Adrenal gland (tissue), 19 donors: ENCODE data around the gene MAGEA1. TPM values are rescaled to one million over a fixed set of nuclear protein-coding genes. Genes with fewer than 3 reads are reported as not detected.
"Not testable (repeated sequence)": the region's sequence is repeated elsewhere in the genome, so short reads cannot be mapped to it uniquely, and the experiment has no call there.

Experiments
- DNase-seq, 7 donors: peaks; one replicate each; pipeline ENCODE4 v3.0.0-alpha.2; 2019 to 2020
- H3K27ac ChIP-seq, 5 donors: fragments of 200-600 bp; sonication (generic) in 4 of 5; 1 replicate in 3 of 5; 2 replicates in 2 of 5; pipeline versions ENCODE4 v1.5.1 to v1.8.0; 2016 to 2020; ENCODE audit warnings: mild to moderate bottlenecking in 1 of 5
- H3K27me3 ChIP-seq: fragments of 200-600 bp; 2 replicates; pipeline ENCODE4 v1.8.0; 2021
- H3K36me3 ChIP-seq, 2 donors: fragments of 200-600 bp; replicated peaks in 1 of 2; 1 replicate in 1 of 2; 2 replicates in 1 of 2; pipeline versions ENCODE4 v1.5.1 to v1.8.0; 2018 to 2022
- H3K4me1 ChIP-seq, 2 donors: fragments of 200-600 bp; replicated peaks in 1 of 2; 1 replicate in 1 of 2; 2 replicates in 1 of 2; pipeline versions ENCODE4 v1.5.1 to v1.8.0; 2018 to 2021
- H3K4me3 ChIP-seq, 4 donors: fragments of 200-600 bp; sonication (generic) in 3 of 4; one replicate each; pipeline ENCODE4 v1.5.1; 2016 to 2018
- H3K9me3 ChIP-seq, 3 donors: fragments of 200-600 bp; sonication (generic) in 1 of 3; replicated peaks in 1 of 3; 1 replicate in 2 of 3; 2 replicates in 1 of 3; pipeline versions ENCODE4 v1.5.1 to v1.8.0; 2016 to 2021
- POLR2A ChIP-seq, 2 donors: fragments of 450-650 bp; IDR thresholded peaks; one replicate each; pipeline ENCODE4 v1.6.1; 2017; ENCODE audit warnings: antibody characterized with exemption in 2 of 2, mild to moderate bottlenecking in 2 of 2, moderate library complexity in 1 of 2
- WGBS, 4 donors: extraction: QIAGEN DNeasy Blood & Tissue Kit in 2 of 4; methylation state at CpG; one replicate each; pipeline versions ENCODE4 v1.1.5 to v1.1.7; 2013 to 2017; 5-methylcytosine and 5-hydroxymethylcytosine counted together
- intact Hi-C, 2 donors: fragments of 100-400 bp; cut with DNase I; formaldehyde crosslinking; loops; one replicate each; pipeline versions ENCODE4 v1.14.1 to v1.15.0; 2022 to 2023
- long read RNA-seq, 10 donors: library from polyadenylated mRNA in 3 of 10; unstranded in 2 of 10; stranded (forward) in 1 of 10; transcript quantifications; one replicate each; pipeline ENCODE4 v2.0.0 and lab custom pipeline, GENCODE V29; 2021 to 2026
- polyA plus RNA-seq, 3 donors: library from polyadenylated mRNA; stranded (reverse); fragments of 200-250 nt in 2 of 3; fragments of 350-450 nt in 1 of 3; fragmentation: Illumina TruSeq in 1 of 3; extraction: RNeasy Lipid Tissue Mini Kit (QIAGEN cat#74804) in 1 of 3; gene quantifications; one replicate each; pipeline ENCODE4 v1.2.3, GENCODE V29; 2013 to 2014
- total RNA-seq, 9 donors: library from RNA; depleted of rRNA in 4 of 9; stranded (reverse); fragments of >200 nt in 4 of 9; fragments of 120-200 nt in 1 of 9; fragmentation: NEBNext Ultra II Directional in 1 of 9; extraction: Animal tissue kit (Norgen Biotek cat#: 25700) in 1 of 9; gene quantifications; one replicate each; pipeline versions ENCODE4 v1.1.0 to v1.2.4, GENCODE V29; 2013 to 2023
- TF ChIP-seq, protein P1 (sequence below), 6 experiments: fragments of 450-650 bp in 4 of 6; fragments of 200-600 bp in 2 of 6; sonication (generic) in 1 of 6; IDR thresholded peaks; 1 replicate in 5 of 6; 2 replicates in 1 of 6; pipeline versions ENCODE4 v1.5.1 to v1.8.0; 2016 to 2021; ENCODE audit warnings: antibody characterized with exemption in 6 of 6, mild to moderate bottlenecking in 2 of 6, moderate library complexity in 1 of 6
- donor health status: healthy with polysubstance abuse.
- donor health status: Bipolar disorder and iron deficiency.
- donor health status: DM: yes; HTN: yes; CAD: no.
- donor health status: DM: no; HTN: no; CAD: no.
- donor health status: DM: no; HTN: no; CAD: no.
- donor health status: DM: yes; HTN: yes; CAD: no.

The MAGEA1 gene, protein sequence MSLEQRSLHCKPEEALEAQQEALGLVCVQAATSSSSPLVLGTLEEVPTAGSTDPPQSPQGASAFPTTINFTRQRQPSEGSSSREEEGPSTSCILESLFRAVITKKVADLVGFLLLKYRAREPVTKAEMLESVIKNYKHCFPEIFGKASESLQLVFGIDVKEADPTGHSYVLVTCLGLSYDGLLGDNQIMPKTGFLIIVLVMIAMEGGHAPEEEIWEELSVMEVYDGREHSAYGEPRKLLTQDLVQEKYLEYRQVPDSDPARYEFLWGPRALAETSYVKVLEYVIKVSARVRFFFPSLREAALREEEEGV
- not detected for total RNA-seq
- not detected for polyA plus RNA-seq
- long read RNA-seq, donor 1, result 0 reads
- long read RNA-seq, donor 2, result 0 reads
- long read RNA-seq, donor 3, result 0 reads
- long read RNA-seq, donor 4, result 0 reads
- long read RNA-seq, donor 5, result 0 reads
- long read RNA-seq, donor 6, result 0 reads
- long read RNA-seq, donor 7, result 0 reads
- long read RNA-seq, donor 8, result 0 reads
- long read RNA-seq, donor 9, result 0 reads
- long read RNA-seq, donor 10, result 0 reads

DNA sequence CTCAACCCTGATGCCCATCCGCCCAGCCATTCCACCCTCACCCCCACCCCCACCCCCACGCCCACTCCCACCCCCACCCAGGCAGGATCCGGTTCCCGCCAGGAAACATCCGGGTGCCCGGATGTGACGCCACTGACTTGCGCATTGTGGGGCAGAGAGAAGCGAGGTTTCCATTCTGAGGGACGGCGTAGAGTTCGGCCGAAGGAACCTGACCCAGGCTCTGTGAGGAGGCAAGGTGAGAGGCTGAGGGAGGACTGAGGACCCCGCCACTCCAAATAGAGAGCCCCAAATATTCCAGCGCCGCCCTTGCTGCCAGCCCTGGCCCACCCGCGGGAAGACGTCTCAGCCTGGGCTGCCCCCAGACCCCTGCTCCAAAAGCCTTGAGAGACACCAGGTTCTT, at the start of gene MAGEA1:
Gene MAGEA1, plus strand, starts transcription at position 154 of the 400 bp plus-strand sequence. CDS start 3,106 bp downstream, outside the sequence.
- H3K36me3 ChIP-seq, result no peaks in the 10 kb centered on the region
- TF ChIP-seq, protein P1, sequence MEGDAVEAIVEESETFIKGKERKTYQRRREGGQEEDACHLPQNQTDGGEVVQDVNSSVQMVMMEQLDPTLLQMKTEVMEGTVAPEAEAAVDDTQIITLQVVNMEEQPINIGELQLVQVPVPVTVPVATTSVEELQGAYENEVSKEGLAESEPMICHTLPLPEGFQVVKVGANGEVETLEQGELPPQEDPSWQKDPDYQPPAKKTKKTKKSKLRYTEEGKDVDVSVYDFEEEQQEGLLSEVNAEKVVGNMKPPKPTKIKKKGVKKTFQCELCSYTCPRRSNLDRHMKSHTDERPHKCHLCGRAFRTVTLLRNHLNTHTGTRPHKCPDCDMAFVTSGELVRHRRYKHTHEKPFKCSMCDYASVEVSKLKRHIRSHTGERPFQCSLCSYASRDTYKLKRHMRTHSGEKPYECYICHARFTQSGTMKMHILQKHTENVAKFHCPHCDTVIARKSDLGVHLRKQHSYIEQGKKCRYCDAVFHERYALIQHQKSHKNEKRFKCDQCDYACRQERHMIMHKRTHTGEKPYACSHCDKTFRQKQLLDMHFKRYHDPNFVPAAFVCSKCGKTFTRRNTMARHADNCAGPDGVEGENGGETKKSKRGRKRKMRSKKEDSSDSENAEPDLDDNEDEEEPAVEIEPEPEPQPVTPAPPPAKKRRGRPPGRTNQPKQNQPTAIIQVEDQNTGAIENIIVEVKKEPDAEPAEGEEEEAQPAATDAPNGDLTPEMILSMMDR (IDR thresholded peaks at IDR 0.05), result no peak
- TF ChIP-seq POLR2A (IDR thresholded peaks at IDR 0.05), result no peak
- intact Hi-C loops, result no loop called here
- WGBS, 4 donors, result 92 to 96% (median 92%) methylated on average over 5 to 19 of the region's 19 CpGs; no CpG with 5 or more reads in 1 of the 4 donors
- H3K4me3 ChIP-seq, result no peak within 1 kb of the TSS
- no peaks in the 10 kb centered on the region for H3K4me1 ChIP-seq
- H3K27me3 ChIP-seq, result no peaks in the 10 kb centered on the region
- H3K27ac ChIP-seq, result no peak within 1 kb of the TSS
- no peak for DNase-seq
- H3K9me3 ChIP-seq, result no peaks in the 10 kb centered on the region

DNA sequence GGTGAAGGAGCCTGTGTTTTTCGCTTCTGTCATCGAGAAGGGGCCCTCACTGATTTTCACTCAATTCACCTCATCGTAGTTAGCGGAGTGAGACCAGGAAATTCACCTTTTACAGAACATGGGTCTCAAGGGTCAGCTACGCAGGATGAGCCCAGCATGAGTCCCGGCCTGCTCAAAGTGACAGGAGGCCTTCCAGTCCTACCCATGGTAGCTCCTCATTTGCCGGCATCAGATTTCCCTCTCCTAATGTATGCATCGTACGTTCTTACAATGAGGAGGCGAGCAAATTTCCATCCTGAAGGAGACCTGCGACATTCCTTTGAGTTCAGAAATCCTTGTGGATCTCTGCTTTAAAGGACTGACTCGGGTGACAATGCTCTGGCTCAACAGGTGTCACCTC, 46.2 kb upstream of the MAGEA1 start:
- DNase-seq, H3K9me3 ChIP-seq, H3K4me1 ChIP-seq, intact Hi-C loops, H3K4me3 ChIP-seq, H3K27me3 ChIP-seq, H3K36me3 ChIP-seq, H3K27ac ChIP-seq: not testable (repeated sequence)
- no CpG with 5 or more reads among the region's 12 CpGs for WGBS, 4 donors

DNA sequence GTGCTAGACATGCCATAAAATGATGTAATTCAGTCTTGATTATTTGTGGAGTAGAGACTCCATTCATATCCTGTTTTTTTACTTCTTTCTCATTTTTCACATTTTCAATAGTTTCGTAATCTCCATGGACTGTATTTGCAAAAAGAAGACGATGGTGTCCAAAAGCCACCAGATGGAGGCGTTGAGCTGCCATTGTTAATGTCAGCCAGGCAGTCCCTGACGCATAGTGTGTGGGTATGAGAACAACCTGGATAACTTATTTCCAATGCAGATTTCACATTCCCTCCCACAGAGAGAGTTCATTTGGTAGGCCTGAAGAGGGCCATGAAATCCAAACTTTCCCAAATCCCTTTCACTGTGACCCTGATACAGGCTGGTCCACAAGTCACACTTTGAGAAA, 40.0 kb upstream of the MAGEA1 start:
- intact Hi-C loops, result not testable (repeated sequence)
- no CpG with 5 or more reads among the region's 4 CpGs for WGBS, 4 donors

DNA sequence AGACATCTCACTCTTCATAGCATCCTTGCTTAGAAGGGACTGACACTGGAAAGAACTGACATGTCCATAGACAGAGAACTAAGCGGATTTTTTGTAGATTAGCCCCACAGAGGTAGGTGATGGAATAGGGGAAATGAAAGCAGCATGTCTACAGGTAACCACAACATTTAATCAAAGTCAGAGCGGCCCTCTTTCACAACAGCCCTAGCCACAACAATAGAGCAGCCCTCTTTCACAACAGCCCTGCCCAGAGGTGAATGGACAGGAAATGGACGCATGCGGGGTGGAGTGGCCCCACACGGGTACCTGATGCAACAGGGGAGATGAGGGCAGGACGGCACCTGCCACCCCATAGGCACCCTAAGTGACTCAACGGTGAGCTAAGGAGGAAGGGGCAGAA, 32.8 kb upstream of the MAGEA1 start:
- H3K4me1 ChIP-seq, H3K9me3 ChIP-seq, DNase-seq, H3K4me3 ChIP-seq, intact Hi-C loops, H3K36me3 ChIP-seq, H3K27ac ChIP-seq, H3K27me3 ChIP-seq: not testable (repeated sequence)
- 46 to 67% methylated on average over 1 of the region's 7 CpGs; no CpG with 5 or more reads in 2 of the 4 donors for WGBS, 4 donors

More for the DNA sequence above, 40.0 kb upstream of the MAGEA1 start:
- H3K36me3 ChIP-seq, DNase-seq, H3K4me1 ChIP-seq, H3K4me3 ChIP-seq, H3K9me3 ChIP-seq, H3K27ac ChIP-seq, H3K27me3 ChIP-seq: not testable (repeated sequence)

DNA sequence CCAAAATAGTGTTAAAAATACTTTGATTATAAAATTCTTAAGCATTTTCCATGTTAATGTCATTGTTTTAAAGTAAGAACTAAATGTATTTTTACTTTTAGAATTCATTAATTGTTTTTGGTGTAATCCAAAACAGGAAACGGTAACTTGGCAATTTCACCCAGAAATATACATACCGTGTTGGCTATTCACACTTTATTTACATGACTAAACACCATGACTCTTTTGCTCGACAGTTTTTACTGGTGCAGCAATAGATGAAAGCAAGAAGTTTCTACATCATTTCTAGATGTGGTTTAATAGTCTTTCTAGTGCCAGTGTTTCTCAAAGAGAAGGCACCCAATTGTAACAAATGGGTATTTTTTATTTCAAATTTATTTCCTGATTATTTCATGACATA, 25.6 kb upstream of the MAGEA1 start:
- Histone ChIP-seq H3K27ac (no peak overlapping the region), H3K27me3 (peaks cover 28% of the 10 kb centered on the region), H3K4me3 (no peak overlapping the region), H3K9me3 (no peaks in the 10 kb centered on the region), H3K4me1 (no peaks in the 10 kb centered on the region), H3K36me3 (no peaks in the 10 kb centered on the region)
- no peak for DNase-seq
- intact Hi-C loops, result no loop called here
- 71 to 84% (median 75%) methylated on average over 3 of the region's 3 CpGs for WGBS, 4 donors
- TF ChIP-seq, protein P1 (IDR thresholded peaks at IDR 0.05), result no peak
- TF ChIP-seq POLR2A (IDR thresholded peaks at IDR 0.05), result no peak

DNA sequence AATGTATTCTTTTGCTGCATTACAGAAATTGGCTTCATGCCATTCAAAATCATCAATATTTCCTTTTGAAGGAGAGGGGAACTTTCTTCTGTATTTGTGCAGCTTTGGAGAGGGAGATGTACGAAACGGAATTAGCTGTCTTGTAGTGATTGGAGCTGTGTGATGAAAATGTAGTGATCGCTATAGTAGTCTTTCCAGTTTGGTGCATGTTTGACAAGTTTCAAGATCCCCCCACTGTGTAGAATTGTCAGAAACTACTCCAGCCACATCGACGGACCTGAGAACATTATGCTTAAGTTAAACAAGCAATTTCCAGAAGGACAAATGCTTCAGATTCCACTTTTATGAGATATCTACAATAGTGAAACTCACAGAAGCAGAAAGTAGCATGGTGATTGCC, 21.6 kb upstream of the MAGEA1 start:
- no peaks in the 10 kb centered on the region for H3K4me1 ChIP-seq
- WGBS, 4 donors, result 63 to 78% (median 70%) methylated on average over 5 of the region's 5 CpGs
- no peak overlapping the region for H3K27ac ChIP-seq
- no peaks in the 10 kb centered on the region for H3K36me3 ChIP-seq
- H3K4me3 ChIP-seq, result no peak overlapping the region
- H3K9me3 ChIP-seq, result no peaks in the 10 kb centered on the region
- TF ChIP-seq, protein P1 (IDR thresholded peaks at IDR 0.05), result no peak
- no peak for TF ChIP-seq POLR2A (IDR thresholded peaks at IDR 0.05)
- intact Hi-C loops, result no loop called here
- DNase-seq, result no peak
- peaks cover 24% of the 10 kb centered on the region for H3K27me3 ChIP-seq
